Measurements from ENCODE around the gene PERM1. TPM values are rescaled to one million over a fixed set of nuclear protein-coding genes. Genes with fewer than 3 reads are reported as not detected.
"Not testable (repeated sequence)": the region's sequence is repeated elsewhere in the genome, so short reads cannot be mapped to it uniquely, and the experiment has no call there.

The PERM1 gene
- total and polyA plus RNA-seq, 2 of the 8 experiments (the other 6 are each of a cell fraction or from before 2014, with no cell fraction given), result not detected

GRCh38 chr1:1017397-1018320 lies 35.8 kb upstream of the PERM1 start:
- not testable (repeated sequence) for H3K4me3 ChIP-seq (ENCODE audit: extremely low read depth in 1 of 4, insufficient read depth in 2 of 4, low read depth in 3 of 4, low read length in 4 of 4); H2BK15ac ChIP-seq (ENCODE audit: low read length); H2BK120ac ChIP-seq (replicated peaks; ENCODE audit: low read depth, low read length); H3K79me1 ChIP-seq (ENCODE audit: low read depth, low read length); H2BK12ac ChIP-seq (ENCODE audit: low read depth, low read length); H4K5ac ChIP-seq (ENCODE audit: insufficient read length, low read depth, low read length); H3K27me3 ChIP-seq (replicated peaks in 1 of 4; ENCODE audit: control insufficient read depth in 3 of 4, extremely low read depth in 1 of 4, insufficient read depth in 3 of 4, low read length in 3 of 4); H3K18ac ChIP-seq (ENCODE audit: extremely low read depth, low read length); H4K91ac ChIP-seq (replicated peaks; ENCODE audit: insufficient read length, low read length); H2AFZ ChIP-seq (ENCODE audit: low read length); H2BK20ac ChIP-seq (ENCODE audit: low read length); H3K9ac ChIP-seq (replicated peaks in 1 of 4; ENCODE audit: extremely low read depth in 1 of 4, low read depth in 3 of 4, low read length in 3 of 4); H4K8ac ChIP-seq (ENCODE audit: extremely low read depth, insufficient read depth, low read length); H2BK5ac ChIP-seq (ENCODE audit: low read depth, low read length); H3K23ac ChIP-seq (ENCODE audit: insufficient read length); H2AK5ac ChIP-seq (ENCODE audit: low read depth, low read length); H4K20me1 ChIP-seq (replicated peaks in 1 of 2; ENCODE audit: control insufficient read depth in 1 of 2, insufficient read depth in 2 of 2, low read length in 2 of 2); DNase-seq (ENCODE audit: low read depth in 1 of 2, low spot score in 2 of 2); H3K4me2 ChIP-seq (ENCODE audit: insufficient read depth in 1 of 2, low read depth in 2 of 2, low read length in 2 of 2); H3K14ac ChIP-seq (ENCODE audit: insufficient read length); H3K27ac ChIP-seq (ENCODE audit: low read depth, low read length); H3K79me2 ChIP-seq (ENCODE audit: control insufficient read depth in 1 of 2, insufficient read depth in 2 of 2, low read length in 2 of 2); H3K56ac ChIP-seq (replicated peaks; ENCODE audit: insufficient read length, low read depth, low read length); FAIRE-seq; H3K4ac ChIP-seq (replicated peaks; ENCODE audit: insufficient read length, low read depth, low read length); H3K9me3 ChIP-seq (ENCODE audit: insufficient read depth in 2 of 2, low read depth in 1 of 2, low read length in 1 of 2); H3K36me3 ChIP-seq (ENCODE audit: control insufficient read depth in 2 of 4, insufficient read depth in 4 of 4, low read length in 3 of 4)
- ChIA-PET CTCF (ENCODE audit: partially characterized antibody) (interaction anchor here (0.7 to 7.8 kb wide), 11 partner anchors 11 to 157 kb away, joined by 3 to 74 read pairs (median 5); partner anchors contain the start of genes HES4, NOC2L, PERM1 and RNF223), POLR2A (ENCODE audit: partially characterized antibody) (interaction anchor here (1.1 to 14.9 kb wide), 4 partner anchors 11 to 41 kb away, joined by 3 to 245 read pairs (median 10); no protein-coding TSS in a partner anchor)
- peaks cover 13% of the 10 kb centered on the region for H3K23me2 ChIP-seq (ENCODE audit: low read depth, low read length)
- H3K4me1 ChIP-seq (replicated peaks in 1 of 4; ENCODE audit: control insufficient read depth in 3 of 4, insufficient read depth in 4 of 4, low read length in 3 of 4), result peaks cover 2 to 37% (median 25%) of the 10 kb centered on the region in 4 experiments
- WGBS, 2 experiments (ENCODE audit: extremely low coverage in 1 of 2, insufficient coverage in 1 of 2, insufficient read length in 1 of 2, insufficient replicate concordance in 2 of 2, low coverage in 1 of 2, low lambda C conversion rate in 2 of 2, missing lambda C conversion rate in 1 of 2), result 87% methylated on average over 15 of the region's 17 CpGs; no CpG with 5 or more reads in 1 of the 2 experiments
